NAMALWA (cell line): ENCODE measurements around the gene RGS3.

Experiments
- DNase-seq: peaks from one replicate; pipeline ENCODE4 v3.0.0-alpha.2; 2015; ENCODE audit warnings: low spot score

The RGS3 gene

DNA sequence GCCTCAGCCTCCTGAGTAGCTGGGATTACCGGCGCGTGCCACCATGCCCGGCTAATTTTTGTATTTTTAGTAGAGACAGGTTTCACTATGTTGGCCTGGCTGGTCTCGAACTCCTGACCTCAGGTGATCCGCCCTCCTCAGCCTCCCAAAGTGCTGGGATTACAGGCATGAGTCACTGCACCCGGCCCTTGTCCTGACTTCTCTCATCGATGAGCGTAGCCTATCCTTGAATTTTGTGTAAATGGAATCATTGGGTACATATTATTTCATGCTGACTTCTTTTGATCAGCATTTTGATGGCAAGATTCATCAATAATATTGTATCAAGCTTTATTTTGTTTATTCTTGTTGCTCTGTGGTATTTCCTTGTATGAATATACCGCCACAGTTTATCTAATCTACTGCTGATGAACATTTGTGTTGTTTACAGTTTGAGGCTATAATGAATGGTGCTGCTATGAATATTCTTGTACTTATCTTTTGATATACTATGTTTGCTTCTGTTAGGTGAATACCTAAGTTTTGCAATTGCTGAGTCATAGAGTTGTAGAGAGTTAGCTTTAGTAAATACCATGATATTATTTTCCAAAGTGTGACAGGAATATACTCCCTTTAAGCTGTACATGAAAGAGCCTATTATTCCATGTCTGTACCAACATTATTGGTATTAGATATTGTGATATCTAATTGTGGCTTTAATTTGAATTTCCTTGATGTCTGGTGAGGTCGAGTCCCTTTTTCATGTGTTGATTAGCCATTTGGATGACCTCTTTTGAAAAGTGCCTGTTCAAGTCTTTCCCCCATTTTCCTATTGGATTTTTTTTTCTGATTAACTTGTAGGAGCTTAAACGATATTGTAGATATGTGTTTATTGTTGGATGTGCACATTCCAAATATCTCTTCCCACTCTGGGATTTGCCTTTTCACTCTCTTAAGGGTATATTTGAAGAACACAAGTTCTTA lies 107.5 kb downstream of the RGS3 start:
- no peak for DNase-seq

DNA sequence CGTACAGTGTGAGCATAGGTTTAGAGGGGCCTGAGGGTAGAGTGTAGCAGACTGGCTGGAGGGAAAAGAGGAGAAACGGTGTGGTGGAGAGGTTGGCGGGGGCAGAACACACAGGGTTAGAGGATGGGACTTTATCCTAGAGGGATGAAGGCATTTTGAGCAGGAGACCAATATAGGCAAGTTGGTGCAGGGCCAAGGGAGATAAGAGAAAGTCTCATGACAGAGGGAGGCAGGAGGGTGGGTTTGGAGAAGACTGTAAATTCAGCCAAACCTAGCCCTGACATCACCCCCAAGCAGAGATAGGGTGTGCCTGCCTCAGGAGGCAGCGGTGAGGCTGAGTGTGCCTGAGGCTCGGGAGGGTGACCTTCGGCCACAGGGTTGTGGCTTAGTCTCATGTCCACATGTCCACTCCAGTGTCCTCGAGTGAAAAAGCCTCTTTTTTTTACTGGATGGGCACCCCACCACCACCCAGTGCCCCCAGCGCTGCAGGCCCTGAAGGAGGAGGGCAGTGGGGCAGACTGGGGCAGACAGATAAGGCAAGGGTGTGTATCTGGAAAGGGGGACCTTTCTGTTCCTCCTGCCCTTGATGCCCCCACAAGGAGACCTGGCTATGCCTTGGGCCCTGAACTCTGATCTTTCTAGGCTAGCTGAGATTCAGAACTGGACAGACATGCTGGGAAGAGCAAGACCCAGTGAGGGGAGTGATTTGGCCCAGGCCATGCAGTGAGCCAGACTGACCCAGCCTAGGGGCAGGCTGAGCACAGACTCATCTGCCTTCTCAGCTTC lies 108.7 kb downstream of the RGS3 start:
- DNase-seq: no peak

DNA sequence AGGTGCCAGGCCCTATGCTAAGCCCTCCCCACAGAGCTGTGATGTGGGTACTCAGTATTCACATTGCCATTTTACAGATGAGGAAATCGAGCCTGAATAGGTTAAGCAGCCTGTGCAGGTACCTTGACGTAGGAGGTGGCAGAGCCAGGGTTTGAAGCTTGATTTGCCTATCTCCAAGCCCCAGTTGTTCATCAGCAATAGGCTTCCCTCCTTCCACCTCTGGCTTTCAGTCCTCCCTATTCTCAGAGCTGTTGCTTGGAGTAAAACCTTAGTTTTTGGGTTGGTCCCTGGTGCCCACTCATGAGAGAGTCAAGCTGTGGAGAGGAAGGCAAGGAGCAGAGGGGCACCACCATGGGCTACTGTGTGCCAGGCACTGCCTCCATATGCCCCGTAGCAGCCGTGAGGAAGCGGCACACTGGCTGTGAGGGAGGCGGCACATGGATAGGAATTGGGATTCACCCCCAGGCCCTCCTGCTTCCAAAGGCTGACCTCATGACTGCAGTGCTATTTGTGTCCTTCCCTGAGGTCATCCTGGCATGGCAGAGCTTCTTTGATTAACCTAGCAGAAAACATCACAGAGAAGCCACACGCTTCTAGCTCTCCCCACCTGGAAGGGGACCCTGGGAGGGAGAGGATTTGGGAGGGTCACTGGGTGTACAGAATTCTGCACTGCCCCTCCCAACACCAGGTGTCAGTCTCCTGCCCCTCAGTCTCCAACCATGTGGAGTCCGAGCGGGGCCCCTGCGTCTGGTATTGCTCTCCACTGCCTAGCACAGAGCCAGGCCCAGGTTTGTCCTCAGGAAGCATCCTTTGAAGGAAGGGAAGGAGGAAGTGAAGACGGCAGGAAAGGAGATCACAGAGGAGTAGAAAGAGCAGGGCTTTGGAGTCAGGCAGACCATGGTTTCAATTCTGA lies 109.8 kb downstream of the RGS3 start:
- DNase-seq: no peak

DNA sequence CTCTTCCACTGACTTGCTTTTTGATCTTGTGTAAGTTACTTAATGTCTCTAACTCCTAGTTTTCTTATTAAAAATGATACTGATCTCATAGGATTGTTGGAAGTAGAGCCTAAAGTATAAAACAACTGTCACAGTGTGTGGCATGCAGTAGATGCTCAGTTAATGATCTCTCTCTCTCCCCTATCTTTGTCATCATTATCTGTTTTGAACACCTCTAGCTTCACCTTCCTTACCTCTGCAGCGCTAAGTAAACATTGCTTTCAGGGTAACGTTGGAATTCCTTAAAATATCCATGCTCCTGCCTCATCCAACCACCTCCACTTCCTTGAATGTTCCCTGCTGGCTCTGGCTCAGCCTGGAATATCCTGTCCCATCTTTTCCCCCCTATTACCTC lies 110.4 kb downstream of the RGS3 start:
- DNase-seq: no peak

DNA sequence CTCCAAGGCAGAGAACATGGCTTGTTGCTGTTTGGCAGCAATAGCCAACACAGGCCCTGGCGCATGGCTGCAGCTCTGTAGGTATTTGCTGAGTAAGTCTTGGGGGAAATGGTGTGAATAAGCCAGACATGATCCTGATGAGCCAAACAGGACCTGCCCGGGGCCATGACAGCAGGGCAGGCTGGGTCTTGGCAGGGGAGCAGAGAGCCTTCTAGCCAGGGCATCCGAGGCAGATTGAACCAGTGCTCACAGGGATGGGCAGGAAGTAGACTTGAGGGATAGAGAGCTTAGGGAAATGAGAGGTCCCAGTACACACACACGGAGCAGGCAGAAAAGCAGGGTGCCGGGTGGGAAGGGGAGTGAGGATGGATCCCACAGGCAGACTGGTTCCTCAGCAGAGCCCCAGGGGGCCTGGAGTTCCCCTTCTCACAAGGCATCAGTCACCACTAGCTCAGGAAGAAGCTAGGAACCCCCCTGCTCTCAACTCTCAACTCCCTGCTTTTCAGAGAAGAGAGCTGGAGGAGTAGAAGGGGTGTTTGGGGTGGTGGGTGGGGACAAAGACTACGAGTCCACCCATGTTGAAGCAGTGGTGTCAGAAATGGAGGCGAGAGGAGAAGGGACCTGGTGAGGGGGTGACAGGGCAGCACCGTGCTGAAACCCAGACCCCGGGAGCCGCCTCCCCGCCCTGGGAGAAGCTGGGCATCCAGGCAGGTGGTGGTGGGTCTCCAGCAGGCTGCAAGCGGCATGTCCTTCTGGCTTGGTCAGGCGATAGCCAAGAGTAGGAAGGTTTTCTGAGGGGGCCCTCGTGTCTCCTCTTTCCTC lies 111.1 kb downstream of the RGS3 start:
- no peak for DNase-seq

DNA sequence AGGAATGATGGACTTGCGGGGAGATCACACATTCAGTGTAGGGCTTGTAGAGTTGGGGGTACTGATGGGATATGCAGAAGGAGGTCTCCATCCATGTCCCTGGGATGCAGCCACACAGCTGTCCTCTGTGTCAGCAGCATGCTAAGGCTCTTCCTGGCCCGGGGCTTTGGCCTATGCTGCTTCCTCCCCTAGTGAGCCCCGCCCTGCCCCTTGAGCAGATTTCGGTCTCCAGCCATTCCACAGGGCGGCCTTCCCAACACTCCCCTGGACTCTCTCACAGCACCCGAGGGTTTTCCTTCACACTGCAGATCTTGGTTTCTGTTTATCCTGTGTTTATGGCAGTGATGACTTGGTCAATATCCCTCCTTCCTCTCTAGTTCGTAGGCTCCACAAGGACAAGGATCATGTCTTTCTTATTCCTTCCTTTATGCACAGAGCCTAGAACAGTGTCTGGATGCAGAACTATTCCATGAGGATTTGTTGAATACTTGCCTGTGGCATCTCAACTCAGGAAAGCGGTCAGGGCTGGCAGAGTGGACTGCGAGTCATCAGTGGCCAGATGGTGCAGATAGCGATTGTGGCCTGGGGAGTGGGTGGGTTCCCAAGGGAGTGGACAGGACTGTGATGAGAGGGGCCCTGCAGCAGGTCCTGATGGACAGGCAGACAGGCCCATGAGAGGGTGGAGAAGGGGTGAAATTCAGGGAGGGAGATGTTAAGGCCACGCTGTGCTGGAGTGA lies 114.2 kb downstream of the RGS3 start:
- DNase-seq: no peak

DNA sequence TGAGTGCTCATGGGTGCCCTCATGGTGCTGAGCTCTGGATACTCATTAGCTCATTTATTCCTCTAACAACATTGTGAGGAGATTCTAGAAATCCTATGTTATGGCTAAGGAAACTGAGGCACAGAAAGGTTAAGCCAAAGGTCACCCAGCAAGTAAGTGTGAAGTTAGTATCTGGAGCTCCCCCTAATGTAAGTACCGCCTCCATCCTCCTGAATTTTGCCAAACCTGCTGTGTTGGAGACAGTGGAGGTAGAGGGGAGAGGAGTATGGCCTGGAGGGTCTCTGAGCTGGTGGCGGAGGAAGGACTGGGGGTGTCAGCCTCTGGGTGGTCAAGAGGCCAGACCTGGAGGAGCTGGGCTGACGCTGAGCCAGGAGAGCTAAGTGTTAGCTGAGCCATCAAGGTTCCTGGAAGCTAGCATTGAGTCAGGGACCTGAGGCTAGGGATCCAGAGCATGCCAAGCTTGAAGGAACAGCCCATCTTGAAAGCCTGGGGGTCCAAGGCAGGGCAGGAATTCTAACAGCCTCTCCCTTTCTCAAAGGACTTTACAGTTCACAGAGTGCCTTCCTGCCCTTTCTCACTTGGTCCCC lies 114.8 kb downstream of the RGS3 start:
- no peak for DNase-seq

DNA sequence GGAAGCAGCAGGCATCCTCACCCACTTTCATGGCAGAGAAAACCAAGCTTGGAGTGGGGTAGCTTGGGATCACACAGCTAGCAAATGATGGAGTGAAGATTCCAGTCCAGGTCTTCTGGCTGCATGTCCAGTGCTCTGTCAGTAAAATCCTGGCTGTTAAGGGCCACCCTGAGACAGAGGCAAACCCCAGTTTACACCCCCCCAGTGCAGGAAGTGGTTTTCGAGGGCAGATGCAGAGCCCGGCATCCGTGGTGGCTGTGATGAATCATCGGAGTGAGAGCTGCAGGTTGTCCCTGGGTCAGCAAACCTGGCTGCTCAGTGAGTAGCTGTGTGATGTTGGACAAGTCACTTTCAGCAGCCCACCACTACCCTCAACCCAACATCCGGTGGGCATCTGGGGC lies 115.4 kb downstream of the RGS3 start:
- DNase-seq: peak; percentile 83

DNA sequence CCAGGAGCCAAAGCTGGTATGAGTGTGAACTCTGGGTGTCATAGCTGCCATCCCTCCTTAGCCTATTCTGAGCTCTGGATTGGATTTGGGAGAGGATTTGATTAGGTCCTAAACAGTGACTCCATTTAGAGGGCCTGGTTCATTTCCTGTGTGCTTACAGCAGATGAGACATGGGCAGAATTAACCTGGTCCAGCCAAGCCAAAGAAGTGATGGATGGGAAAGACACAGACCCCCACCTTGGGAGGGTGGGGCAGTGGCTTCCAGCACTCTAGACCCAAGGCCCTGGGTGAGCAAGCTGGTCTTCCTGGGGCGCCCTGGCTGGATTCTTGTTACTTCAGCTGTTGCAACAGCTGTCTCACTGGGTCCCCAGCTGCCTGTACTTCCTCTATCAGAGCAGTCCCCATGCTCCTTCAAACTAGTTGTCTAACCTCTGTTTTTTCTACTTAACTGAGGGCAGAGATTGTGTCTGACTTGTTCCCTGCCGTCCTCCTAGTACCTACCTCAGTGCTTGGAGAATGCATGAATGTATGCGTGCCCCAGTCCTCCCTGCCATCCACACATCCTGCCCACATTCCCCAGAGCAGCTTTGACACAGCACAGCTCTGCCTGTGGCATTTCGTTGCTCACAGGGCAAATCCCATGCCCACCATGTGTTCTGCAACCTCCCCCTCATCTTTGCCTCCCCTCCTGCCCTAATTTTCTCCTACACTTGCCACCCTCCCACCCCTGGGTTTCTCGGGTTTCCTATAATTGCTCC lies 115.9 kb downstream of the RGS3 start:
- DNase-seq: peak; percentile 88

DNA sequence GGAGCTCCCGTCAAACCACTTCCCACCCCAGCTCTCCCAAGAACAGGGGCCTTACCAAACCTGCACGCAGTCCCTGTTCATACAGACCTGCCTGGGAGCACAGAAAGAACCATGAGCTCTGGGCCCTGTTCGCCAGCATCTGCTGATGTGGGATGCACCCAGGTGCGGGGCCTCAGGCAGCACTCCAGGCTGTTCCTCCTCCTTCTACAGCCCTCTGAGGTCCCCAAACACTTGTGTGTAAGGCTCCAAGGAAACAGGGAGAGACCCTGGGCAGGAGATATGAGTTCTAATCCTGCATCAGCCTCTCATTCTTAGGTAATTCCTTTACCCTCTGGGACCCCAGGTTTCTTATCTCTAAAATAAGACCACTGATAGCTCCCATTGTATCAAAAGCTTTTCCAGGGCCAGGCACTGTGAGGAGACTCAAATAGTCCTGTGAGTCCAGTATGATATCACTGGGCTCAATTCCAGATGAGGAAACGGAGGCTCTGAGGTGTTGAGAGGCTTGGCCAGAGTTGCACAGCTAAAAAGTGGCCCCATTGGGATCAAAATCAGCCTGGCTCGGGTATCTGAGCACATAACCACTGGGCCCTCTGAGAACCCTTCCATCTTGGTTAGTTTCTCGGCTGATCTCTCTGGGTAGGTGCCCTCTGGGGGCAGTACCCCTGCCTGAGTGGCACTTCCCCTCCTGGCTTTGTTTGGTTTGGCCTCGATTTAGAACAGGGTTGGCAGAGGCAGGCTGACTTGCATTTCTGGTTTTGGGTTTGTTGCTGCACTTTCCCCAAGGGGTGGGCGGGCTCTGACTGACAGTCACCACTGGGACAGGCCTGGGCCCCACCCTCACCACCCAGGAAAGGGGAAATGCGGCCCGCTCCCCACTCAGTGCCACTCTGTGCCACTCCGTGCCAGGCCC lies 116.8 kb downstream of the RGS3 start:
- DNase-seq: peak; percentile 40

DNA sequence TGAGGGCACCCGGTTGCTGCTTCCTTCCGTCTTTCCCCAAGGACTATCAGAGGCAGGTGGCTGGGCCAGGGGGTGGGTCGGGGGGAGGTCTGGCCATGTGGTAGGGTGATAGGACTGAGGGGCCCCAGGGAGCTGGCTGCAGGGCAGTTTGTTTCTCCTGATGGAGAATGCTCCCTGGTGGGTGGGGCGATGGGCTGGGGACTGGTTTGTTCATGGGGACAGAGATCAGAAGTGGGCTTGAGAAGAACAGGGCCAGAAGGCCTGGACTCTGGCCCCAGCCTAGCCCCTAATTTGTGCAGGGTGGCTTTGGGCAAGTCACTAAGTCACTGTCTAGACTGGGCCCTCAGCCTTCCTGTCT lies 117.4 kb downstream of the RGS3 start:
- DNase-seq: no peak

DNA sequence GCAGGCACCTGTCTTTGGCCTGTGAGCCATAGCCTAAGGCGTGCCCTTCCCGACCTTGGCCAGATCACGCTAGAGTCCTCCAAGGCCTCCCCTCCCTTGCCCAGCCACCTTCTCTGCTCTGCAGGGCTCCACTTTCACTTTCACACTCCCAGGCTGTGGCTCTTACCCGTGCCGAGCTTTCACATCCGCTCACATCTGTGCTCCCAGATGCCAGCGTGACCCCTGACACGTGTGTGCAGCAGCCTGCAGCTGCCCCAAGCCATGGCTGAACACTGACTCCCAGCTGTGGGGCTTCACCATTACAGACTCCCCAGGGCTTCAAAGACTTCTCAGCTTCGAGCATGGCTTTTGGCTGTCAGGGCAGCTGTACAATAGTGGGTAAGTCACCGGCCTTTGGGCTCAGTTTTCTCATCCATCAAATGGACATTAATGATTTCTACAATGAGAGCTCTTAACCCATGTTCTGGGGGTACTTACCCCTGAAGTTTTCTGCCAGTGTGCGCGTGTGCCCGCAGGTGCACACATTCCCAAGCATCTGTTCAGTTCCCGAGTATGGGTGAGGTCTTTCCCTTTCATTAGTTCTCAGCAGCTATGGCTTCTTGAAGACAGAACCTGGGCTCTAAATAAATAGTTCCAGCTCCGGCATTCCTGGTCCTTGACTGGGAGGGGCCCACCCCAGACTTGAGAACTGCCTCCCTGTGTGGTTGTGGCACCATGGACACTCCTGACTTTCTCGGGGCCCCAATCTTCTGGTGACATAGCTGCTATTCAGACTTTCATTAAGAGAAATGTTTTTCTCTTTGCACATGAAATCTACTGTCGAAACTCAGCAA lies 118.6 kb downstream of the RGS3 start:
- DNase-seq: peak; percentile 98

DNA sequence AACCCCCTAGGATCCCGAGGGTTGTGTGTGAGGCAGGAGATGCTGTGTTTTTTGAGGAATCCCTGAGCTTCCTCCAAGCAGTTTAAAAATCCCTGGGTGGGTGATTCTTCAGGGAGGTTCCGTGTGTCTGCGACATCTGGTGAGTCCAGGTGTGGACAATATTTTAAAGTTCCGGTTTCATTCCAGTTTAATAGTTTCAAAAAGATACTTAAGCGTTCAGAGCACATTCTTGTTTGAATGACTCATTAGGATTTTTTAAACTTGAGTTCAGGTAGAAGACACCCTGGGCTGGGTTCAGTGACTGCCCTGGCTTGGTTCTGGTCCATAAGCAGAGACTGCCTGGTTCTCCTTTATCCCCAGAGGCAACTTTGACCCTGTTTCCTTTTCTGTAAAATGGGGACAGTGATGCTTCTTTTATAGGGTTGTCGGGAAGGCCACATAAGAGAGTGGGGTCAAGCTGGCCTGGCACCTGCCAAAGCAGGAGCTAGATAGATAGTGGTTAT lies 119.2 kb downstream of the RGS3 start:
- no peak for DNase-seq

DNA sequence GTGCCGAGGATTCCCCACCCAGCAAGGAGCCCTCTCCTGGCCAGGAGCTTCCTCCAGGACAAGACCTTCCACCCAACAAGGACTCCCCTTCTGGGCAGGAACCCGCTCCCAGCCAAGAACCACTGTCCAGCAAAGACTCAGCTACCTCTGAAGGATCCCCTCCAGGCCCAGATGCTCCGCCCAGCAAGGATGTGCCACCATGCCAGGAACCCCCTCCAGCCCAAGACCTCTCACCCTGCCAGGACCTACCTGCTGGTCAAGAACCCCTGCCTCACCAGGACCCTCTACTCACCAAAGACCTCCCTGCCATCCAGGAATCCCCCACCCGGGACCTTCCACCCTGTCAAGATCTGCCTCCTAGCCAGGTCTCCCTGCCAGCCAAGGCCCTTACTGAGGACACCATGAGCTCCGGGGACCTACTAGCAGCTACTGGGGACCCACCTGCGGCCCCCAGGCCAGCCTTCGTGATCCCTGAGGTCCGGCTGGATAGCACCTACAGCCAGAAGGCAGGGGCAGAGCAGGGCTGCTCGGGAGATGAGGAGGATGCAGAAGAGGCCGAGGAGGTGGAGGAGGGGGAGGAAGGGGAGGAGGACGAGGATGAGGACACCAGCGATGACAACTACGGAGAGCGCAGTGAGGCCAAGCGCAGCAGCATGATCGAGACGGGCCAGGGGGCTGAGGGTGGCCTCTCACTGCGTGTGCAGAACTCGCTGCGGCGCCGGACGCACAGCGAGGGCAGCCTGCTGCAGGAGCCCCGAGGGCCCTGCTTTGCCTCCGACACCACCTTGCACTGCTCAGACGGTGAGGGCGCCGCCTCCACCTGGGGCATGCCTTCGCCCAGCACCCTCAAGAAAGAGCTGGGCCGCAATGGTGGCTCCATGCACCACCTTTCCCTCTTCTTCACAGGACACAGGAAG lies 120.2 kb downstream of the RGS3 start:
- DNase-seq: no peak

DNA sequence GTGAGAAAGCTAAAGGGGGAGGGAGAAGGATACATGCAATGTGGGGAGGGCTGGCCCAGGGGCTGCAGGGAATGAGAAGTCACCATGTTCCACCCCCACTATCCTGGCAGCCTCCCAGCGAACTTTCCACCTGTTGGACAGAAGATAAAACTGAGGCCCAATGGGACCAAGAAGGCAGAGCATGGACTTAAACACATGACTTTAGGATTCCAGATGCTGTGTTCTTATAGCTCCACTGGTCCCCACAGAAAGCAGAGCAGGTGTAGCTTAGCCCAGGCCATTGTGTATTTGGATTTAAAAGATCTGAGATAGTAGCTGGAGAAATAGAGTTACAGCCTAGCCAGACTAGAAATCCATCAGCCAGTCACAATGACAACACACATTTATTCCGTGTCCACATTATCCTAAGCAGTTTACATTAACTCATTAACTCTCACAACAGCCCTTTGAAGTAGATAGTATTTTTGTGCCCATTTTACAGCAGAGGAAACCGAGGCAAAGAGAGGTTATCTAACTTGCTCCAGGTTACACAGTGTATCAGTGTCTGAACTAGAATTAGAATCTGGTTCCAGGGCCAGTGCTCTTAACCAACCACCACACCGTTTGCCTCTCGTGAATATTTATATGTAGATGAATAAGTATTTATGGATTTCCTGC lies 121.0 kb downstream of the RGS3 start:
- DNase-seq: no peak

DNA sequence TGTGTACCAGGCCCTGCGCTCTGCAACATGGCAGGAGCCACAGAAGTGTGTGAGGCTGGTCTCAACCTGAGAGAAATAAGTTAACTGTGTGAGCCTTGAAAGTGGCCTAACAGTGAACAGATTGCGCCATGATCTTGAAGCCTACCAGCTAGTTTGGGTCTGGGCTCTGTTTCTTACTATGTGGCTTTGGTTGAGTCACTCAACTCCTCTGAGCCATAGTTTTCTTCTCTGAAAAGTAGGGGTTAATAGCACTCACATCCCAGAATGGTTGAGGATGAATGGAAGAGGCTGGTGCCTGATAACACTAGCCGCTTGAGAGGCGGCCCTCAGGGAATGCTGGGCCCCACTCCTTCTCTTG lies 121.5 kb downstream of the RGS3 start:
- DNase-seq: no peak
